Stimulated activated CD8-positive, alpha-beta memory T cell treated with anti-CD3 and anti-CD28 coated beads, Interleukin-4, amount 100 ng/mL, for 4 hours (primary cell): ENCODE data around the gene SPCS2.
A peak's percentile ranks its signal among the peaks of the same experiment; 100 is the strongest.
"Not testable (repeated sequence)": the region's sequence is repeated elsewhere in the genome, so short reads cannot be mapped to it uniquely, and the experiment has no call there.

Source experiments
- DNase-seq, 2 donors: peaks; one replicate each; pipeline ENCODE4 v3.0.0-alpha.2; 2020; ENCODE audit warnings: low read depth in 2 of 2, low spot score in 1 of 2

Gene SPCS2

GRCh38 chr11:75000975-75001354 is 51.9 kb downstream of the SPCS2 start:
- no peak for DNase-seq

GRCh38 chr11:75001686-75002085 is 52.6 kb downstream of the SPCS2 start:
- DNase-seq, result no peak

GRCh38 chr11:75002516-75002915 is 53.5 kb downstream of the SPCS2 start:
- DNase-seq, result no peak

- no peak for DNase-seq
Measured at GRCh38 chr11:75004215-75004614, 55.1 kb downstream of the SPCS2 start.

GRCh38 chr11:75011357-75011756 is 62.3 kb downstream of the SPCS2 start:
- no peak for DNase-seq

GRCh38 chr11:75011872-75012271 is 62.8 kb downstream of the SPCS2 start:
- no peak for DNase-seq

GRCh38 chr11:75013051-75013450 is 64.0 kb downstream of the SPCS2 start:
- no peak for DNase-seq

GRCh38 chr11:75014129-75014528 is 65.1 kb downstream of the SPCS2 start:
- DNase-seq, result no peak

GRCh38 chr11:75019200-75019599 is 70.1 kb downstream of the SPCS2 start:
- not testable (repeated sequence) for DNase-seq

GRCh38 chr11:75020328-75020727 is 71.3 kb downstream of the SPCS2 start:
- DNase-seq, result not testable (repeated sequence)

- no peak for DNase-seq
Measured at GRCh38 chr11:75022296-75022695, 73.2 kb downstream of the SPCS2 start.

- peak; percentile 45 to 51 for DNase-seq
Measured at GRCh38 chr11:75022759-75023396, 73.8 kb downstream of the SPCS2 start.

- no peak for DNase-seq
Measured at GRCh38 chr11:75023446-75024067, 74.5 kb downstream of the SPCS2 start.

GRCh38 chr11:75024068-75024449 is 75.0 kb downstream of the SPCS2 start:
- no peak for DNase-seq

- no peak for DNase-seq
Measured at GRCh38 chr11:75024764-75025211, 75.7 kb downstream of the SPCS2 start.

- DNase-seq, result no peak
Measured at GRCh38 chr11:75025561-75025960, 76.5 kb downstream of the SPCS2 start.

- DNase-seq, result no peak
Measured at GRCh38 chr11:75028321-75028720, 79.3 kb downstream of the SPCS2 start.
